Cerebellar nuclear complex (tissue), 1 donor: ENCODE results near the gene PRODH2.
A peak's percentile ranks its signal among the peaks of the same experiment; 100 is the strongest.

Source experiments
- DNase-seq, 2 experiments: peaks; one replicate each; lab custom pipeline; 2025; lab: John Stamatoyannopoulos, UW

Gene PRODH2

DNA sequence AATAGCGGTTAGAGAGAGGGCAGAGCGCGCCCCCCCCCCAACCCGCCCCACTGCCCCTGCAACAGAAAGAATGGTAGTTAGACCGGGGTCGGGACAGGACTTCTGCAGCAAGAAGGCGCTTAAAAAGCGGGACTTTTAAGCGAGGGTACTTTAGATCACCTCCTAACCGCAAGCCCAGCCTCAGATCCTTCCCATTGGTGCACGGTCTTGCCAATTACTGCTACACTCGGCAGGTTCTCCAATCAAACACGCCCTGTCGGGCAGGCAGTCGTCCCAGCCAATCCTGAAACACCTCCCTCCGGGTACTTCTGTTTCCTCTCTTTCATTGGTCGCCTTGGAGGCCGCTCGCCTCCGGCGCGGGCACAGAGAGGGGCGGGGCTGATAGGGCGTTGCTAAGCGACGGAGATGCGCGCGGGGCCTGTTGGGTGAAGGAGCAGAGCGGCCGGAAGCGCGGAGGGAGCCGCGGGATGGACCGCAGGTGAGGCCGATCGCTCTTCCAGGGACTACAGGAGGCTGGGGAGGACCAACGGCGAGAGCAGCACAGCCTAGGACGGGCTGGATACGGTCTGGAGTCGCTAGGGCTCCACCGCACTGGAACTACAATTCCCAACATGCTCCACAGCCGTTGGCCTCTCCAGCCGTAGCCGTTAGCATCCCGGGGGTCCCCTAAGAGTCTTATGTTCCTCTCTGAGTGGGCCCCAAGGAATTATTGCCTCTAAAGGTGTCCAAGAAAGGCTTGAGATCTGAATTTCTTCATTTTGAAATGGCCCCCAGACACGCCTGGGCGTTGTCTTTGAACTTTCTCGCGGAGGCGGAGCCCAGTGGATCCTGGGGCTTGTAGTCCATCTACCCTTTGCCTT is 54.7 kb downstream of the PRODH2 start, which contains the start of gene PROSER3:
Gene PROSER3, plus strand, starts transcription at position 428 of the 860 bp plus-strand sequence. Its CDS starts 40 bp downstream, at position 468.
- DNase-seq: peak; percentile 96 to 97

DNA sequence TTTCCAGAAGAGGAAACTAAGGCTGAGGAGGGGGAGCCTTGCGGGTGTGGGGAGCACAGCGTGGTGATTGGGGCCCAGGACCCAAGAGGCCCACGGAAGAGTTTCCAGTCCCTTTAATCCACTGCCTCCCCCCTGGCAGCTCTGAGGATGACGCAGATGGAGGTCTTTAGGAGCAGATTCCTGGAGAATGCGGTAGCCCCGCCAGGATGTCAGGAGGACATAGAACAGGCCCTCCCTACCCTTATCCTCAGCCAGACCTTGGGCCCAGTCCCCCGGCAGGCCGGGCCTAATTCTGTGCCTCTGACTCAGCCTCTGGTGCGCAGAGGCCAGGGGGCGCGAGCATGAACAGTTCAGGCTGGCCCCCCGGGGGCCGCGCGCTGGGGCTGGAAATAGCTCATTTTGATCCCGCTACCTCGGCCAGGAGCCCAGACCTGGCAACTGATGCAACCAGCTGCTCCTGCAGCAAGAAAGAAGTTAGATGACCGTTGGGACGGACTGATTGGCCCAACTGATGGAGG is 55.4 kb downstream of the PRODH2 start:
- DNase-seq: peak in 1 of 2 experiments; percentile 72

DNA sequence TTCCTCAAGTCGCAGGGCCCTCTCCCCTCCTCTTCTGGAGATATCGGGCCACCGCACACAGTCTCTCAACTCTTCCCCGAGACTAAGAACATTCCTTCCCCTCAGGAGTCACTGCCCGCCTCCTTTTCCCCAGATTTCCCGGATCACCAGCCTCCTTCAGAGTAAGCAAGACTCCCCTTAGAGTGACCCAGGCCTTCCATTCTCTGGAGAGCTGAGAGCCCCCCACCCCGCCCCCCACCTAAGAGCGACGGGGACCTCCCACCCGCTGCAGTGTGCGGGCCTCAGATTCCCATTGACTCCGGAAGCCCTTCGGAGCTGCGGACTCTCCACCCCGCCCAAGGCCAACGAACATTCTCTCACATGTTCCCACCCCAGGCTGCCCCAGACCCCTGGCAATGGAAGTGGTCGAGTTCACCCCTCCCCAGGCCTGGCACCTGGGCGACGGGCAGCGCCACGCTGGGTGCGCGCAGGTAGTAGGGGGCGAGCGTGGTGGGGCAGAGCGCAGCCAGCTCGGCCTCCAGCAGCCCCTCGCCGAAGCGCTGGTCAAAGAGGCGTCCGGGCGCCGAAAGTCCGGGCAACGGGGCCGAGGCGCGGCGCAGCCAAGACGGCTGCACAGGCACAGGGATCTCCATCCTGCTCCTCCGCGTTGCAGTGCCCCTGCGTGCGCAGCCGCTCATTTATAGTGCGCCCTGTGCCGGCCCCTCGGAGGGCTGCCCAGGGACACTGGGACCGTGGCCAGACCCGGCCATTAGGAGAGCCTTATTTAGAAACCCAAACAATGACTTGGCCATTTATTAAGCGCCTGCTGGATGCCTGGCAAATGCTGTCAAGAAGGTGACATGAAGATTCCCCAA is 56.0 kb downstream of the PRODH2 start, which contains the start of gene HSPB6:
Gene HSPB6, minus strand, starts transcription at position 653 of the 854 bp plus-strand sequence. Its CDS starts 21 bp downstream, at position 632.
- no peak for DNase-seq

DNA sequence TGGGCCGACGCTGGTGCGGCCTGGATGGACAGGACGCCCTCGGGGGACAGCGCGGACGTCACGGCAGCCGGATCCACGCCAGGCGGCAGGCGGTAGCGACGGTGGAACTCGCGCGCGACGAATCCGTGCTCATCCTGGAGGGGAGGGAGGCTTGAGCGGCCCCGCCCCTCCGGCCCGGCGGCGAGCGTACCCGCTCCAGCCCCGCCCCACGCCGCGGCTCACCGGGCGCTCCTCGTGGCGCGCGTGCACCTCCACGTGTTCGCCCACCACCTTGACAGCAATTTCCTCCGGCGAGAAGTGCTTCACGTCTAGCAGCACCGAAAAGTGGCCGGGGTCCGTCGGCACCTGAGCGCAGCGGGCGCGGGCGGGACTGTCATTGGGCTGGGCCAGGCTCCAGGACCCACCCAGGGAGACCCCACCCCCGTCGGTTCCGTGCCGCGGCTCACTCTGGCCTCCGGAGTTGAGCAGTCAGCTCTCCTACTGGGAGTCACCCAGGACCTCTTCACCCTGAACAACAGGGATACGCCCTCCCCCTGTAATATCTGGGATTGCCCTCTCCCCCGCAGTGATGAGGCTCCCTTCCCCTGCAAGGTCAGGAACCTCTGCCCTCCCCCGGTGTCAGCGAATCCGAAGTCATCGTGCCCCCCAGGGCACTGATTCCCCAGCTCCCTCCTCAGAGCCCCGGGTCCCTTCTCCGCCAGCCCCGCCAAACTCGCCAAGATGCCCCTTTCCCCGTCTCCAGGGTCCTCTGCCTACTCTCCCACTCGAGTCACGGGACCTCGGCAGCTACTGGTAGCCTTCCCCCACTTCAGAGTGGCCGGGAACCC is 56.9 kb downstream of the PRODH2 start:
- no peak for DNase-seq

DNA sequence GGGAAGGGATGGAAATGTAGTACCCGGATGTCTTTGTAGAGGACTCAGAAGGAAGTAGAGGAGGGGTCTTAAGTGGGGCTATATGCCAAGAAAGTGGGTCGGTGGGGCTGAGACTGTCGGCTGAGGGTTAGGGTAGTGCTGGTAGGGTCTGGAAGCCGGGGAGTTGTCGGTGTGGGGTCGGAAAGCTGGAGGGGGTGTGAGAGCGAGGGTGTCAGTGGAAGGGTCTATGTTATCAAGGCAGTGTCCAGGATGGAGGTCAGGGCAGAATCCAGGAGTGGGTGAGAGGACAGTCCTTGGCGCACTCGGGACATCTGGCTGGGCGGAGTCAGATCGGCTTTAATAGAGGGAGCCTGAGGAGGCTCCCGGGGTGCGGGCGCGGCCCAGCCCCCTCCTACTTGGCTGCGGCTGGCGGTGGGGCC is 57.5 kb downstream of the PRODH2 start:
- no peak for DNase-seq

DNA sequence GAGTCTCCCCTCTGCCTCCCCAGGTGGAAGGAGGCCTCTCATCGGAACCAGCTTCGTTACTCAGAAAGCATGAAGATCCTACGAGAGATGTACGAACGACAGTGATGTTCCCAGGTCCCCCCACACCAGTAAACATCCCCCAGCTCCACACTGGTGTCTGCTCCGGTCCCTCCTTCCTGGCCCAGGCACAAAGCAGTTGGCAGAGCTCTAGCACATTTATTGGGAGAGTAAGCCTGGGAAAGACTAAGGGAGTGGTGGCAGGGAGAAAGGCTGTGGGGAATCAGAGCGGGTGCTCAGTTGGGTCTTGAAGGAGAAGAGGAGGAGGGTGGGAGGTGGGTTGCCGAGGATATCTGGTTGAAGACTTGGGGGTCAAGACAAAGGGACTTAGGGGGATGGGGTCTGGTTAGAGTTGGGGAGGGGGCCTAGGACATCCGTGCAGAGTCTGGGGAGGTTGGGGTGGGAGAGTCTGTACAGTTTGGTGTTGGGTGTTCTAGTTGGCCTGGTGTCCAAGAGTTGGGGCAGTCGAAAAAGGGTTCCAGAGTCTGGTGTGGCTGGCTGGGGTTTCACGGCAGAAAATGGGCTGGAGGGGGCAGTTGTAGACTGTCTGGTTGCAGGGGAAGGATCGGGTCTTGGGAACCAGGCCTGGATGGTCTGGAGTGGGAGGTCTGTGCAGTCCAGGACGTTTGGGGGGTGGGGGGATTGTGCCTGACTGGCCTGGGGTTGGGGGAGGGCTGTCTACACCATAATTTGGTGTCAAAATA is 58.1 kb downstream of the PRODH2 start:
- DNase-seq: no peak

DNA sequence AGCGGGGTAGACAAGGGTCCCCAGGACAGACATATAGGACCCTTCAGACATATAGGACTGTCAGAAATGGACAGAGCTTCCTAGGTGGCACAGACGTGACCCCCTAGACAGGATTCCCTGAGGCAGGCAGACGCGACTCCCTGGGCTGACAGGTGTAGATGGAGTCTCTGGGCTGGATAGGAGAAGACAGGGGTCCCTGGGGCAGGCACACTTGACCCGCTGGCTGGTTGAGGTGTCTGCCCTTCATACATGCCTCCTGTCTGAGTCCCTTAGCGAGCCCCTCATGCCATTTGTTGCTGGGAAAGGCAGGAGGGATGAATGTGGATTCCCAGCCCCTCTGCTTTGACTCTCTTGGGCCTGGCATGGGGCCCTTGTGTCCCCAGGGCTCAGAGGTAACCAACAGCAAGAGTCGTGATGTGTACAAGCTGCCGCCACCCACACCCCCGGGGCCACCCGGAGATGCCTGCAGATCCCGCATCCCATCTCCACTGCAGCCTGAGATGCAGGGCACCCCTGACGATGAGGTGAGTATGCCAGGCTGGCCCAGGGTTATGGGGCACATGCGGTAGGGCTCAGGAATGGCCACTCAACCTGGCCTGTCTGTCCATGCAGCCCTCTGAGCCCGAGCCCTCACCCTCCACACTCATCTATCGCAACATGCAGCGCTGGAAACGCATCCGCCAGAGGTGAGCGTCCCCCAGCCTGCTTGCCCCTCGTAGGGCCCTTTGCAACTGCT is 58.8 kb downstream of the PRODH2 start:
- no peak for DNase-seq

DNA sequence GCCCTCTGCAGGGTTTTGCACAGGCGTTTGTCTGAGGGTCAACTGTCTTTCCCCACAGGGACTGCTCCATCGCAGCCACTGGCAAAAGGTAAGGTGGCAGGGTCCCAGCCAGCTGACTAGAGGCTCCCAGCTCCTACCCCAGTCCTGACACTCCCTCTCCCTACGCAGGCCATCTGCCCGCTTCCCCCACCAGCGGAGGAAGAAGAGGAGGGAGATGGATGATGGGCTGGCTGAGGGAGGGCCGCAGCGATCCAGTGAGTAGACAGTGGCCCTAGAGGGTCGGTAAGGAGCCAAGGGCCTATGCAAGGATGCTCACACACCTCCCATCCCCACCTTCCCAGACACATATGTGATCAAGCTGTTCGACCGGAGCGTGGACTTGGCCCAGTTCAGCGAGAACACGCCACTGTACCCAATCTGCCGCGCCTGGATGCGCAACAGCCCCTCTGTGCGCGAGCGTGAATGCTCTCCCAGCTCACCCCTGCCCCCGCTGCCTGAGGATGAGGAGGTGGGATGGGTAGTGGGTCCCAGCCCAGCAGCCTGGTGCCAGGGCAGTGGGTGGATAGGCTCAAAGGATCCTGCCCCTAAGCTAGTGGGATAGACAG is 59.8 kb downstream of the PRODH2 start:
- no peak for DNase-seq

DNA sequence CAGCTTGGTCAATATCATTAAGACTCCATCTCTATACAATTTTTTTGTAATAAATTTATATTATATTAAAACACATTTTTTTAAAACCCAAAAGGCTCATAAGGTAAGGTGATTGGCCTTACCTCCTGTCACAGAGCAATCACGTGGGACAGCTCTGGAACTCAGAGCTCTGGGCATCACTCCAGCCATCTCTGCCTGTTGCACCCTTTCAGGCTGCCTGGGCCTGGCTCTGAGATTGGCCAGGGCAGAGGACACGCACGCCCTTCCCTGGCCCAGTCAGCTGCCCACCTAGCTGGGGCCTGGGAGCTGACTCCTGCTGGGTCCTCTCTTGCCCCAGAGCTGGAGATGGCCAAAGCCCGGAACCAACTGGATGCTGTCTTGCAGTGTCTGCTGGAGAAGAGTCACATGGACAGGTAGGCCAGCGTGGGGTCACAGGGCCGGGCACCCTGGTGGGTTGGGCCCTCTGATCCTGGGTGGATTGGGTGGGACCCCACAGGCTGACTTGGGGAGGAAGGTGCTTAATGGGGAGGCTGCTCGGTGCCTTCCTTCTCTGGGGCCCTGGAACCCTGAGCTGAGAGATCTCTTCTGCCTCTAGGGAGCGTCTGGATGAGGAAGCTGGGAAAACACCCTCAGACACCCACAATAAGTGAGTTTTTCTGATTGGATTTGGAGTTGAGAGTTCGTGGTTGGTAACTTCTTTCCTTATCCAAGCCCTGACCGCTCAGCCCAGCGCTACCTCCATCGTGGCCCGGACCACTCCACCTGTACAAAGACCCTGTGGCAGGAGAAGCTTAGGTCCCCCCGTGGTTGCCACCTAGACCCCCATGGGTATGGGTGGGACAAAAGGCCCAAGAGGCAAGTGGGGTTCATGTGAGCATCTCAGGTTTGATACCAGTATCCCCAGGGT is 60.6 kb downstream of the PRODH2 start:
- DNase-seq: no peak

DNA sequence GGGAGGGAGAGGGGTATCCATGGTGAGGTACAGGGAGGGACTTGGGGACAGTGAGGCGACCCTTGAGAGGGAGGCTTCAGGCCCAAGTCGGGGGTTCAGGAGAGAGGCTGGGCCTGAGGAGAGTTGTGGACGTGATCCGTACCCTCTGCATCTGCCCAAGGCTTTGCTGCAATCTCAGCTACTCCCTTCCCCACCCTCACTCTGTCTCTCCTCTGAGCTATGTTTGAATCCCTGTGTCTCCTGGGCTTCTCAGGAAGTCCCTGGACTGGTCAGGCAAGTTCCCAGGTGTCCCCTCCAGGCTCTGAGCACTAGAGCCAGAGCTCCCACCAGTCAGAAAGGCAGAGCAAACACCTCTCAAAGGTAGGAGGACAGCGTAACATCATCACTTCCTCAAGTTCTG is 62.5 kb downstream of the PRODH2 start:
- DNase-seq: no peak
